ENCODE data around the gene FTO.

Gene FTO

GRCh38 chr16:53668869-53669268 is 35.1 kb upstream of the FTO start:
- H3K9me3 ChIP-seq: no peaks in the 10 kb centered on the region
- no peak overlapping the region for H3K4me3 ChIP-seq (ENCODE audit: low read depth in 1 of 2, low read length in 1 of 2)
- TF ChIP-seq, protein P1, sequence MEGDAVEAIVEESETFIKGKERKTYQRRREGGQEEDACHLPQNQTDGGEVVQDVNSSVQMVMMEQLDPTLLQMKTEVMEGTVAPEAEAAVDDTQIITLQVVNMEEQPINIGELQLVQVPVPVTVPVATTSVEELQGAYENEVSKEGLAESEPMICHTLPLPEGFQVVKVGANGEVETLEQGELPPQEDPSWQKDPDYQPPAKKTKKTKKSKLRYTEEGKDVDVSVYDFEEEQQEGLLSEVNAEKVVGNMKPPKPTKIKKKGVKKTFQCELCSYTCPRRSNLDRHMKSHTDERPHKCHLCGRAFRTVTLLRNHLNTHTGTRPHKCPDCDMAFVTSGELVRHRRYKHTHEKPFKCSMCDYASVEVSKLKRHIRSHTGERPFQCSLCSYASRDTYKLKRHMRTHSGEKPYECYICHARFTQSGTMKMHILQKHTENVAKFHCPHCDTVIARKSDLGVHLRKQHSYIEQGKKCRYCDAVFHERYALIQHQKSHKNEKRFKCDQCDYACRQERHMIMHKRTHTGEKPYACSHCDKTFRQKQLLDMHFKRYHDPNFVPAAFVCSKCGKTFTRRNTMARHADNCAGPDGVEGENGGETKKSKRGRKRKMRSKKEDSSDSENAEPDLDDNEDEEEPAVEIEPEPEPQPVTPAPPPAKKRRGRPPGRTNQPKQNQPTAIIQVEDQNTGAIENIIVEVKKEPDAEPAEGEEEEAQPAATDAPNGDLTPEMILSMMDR (IDR thresholded peaks at IDR 0.05): no peak
- H3K4me1 ChIP-seq (ENCODE audit: control insufficient read depth in 1 of 2, insufficient read depth in 1 of 2, low read depth in 1 of 2, low read length in 1 of 2): no peaks in the 10 kb centered on the region
- H3K36me3 ChIP-seq: no peaks in the 10 kb centered on the region
- H3K27ac ChIP-seq: no peak overlapping the region
- H3K27me3 ChIP-seq: no peaks in the 10 kb centered on the region

GRCh38 chr16:53672461-53672860 is 31.5 kb upstream of the FTO start:
- no peaks in the 10 kb centered on the region for H3K4me1 ChIP-seq (ENCODE audit: control insufficient read depth in 1 of 2, insufficient read depth in 1 of 2, low read depth in 1 of 2, low read length in 1 of 2)
- no peak overlapping the region for H3K4me3 ChIP-seq (ENCODE audit: low read depth in 1 of 2, low read length in 1 of 2)
- TF ChIP-seq, protein P1 (IDR thresholded peaks at IDR 0.05): no peak
- no peaks in the 10 kb centered on the region for H3K36me3 ChIP-seq
- no peaks in the 10 kb centered on the region for H3K9me3 ChIP-seq
- no peak overlapping the region for H3K27ac ChIP-seq
- H3K27me3 ChIP-seq: no peaks in the 10 kb centered on the region

GRCh38 chr16:53673189-53673588 is 30.8 kb upstream of the FTO start:
- H3K9me3 ChIP-seq: no peaks in the 10 kb centered on the region
- H3K27ac ChIP-seq: no peak overlapping the region

DNA sequence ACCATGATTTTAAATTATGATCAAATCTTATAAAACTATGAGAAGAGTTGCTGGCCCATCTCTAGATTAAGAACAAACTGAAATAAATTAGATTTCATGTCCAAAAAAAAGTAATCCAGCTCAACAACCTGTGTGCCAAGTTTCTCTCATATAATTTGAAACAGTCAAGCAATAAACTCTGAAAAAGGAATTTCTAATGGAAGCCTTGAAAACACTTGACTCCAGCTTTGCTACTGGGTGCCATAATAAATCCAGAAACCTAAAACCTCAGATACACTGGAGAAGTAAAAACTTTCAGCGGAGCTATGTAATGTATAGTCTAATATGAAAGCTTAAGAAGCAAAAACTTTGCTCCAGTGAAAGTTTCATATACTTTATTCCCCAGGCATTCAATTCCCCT is 25.8 kb upstream of the FTO start:
- TF ChIP-seq, protein P1 (IDR thresholded peaks at IDR 0.05): no peak
- H3K9me3 ChIP-seq: no peaks in the 10 kb centered on the region
- no peak overlapping the region for H3K27ac ChIP-seq
- H3K36me3 ChIP-seq: no peaks in the 10 kb centered on the region
- no peaks in the 10 kb centered on the region for H3K27me3 ChIP-seq
- no peak overlapping the region for H3K4me3 ChIP-seq (ENCODE audit: low read depth in 1 of 2, low read length in 1 of 2)
- no peaks in the 10 kb centered on the region for H3K4me1 ChIP-seq (ENCODE audit: control insufficient read depth in 1 of 2, insufficient read depth in 1 of 2, low read depth in 1 of 2, low read length in 1 of 2)

More at GRCh38 chr16:53673189-53673588, 30.8 kb upstream of the FTO start:
- Histone ChIP-seq H3K36me3 (no peaks in the 10 kb centered on the region), H3K4me1 (ENCODE audit: control insufficient read depth in 1 of 2, insufficient read depth in 1 of 2, low read depth in 1 of 2, low read length in 1 of 2) (no peaks in the 10 kb centered on the region), H3K27me3 (no peaks in the 10 kb centered on the region), H3K4me3 (ENCODE audit: low read depth in 1 of 2, low read length in 1 of 2) (no peak overlapping the region)
- TF ChIP-seq, protein P1 (IDR thresholded peaks at IDR 0.05): no peak

DNA sequence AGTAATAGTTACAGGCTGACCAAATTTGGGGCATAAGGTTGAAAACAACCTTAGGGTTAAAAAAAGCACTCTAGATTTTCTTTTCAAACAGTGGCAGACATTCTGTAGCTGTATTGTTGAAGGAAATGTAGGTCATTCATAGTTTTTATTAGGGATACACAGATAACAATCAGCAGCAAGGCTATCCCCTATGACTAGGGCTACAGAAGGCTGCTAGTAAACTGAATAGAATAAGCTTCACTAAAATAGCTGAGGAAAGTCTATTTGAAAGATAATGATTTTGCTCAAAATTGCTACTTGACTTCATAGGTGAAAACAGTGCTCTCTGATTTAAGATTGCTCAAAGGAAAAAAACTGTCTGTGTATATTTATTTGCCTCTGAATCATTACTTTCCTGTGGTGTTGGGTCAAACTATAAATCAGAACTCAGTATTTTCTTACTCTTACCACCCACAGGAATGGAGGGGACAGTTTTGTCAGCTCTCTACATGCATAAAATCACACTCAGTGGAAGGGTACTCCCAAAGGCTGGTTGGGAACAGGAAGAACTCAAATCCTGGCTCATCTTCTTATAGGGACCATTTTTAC is 25.1 kb upstream of the FTO start:
- no peaks in the 10 kb centered on the region for H3K9me3 ChIP-seq
- no peaks in the 10 kb centered on the region for H3K36me3 ChIP-seq
- H3K4me3 ChIP-seq (ENCODE audit: low read depth in 1 of 2, low read length in 1 of 2): no peak overlapping the region
- no peak overlapping the region for H3K27ac ChIP-seq
- no peaks in the 10 kb centered on the region for H3K4me1 ChIP-seq (ENCODE audit: control insufficient read depth in 1 of 2, insufficient read depth in 1 of 2, low read depth in 1 of 2, low read length in 1 of 2)
- H3K27me3 ChIP-seq: no peaks in the 10 kb centered on the region
- TF ChIP-seq, protein P1 (IDR thresholded peaks at IDR 0.05): no peak

All from neutrophil (primary cell).